Cardiac muscle cell (in vitro differentiated cells and primary cell): ENCODE measurements around the gene HDAC7. TPM values are rescaled to one million over a fixed set of nuclear protein-coding genes. Genes with fewer than 3 reads are reported as not detected.

Experiments used
- DNase-seq, 2 donors: peaks; one replicate each; pipeline versions ENCODE4 v3.0.0 to v3.0.0-alpha.2; 2010 to 2017; ENCODE audit warnings: low read depth in 1 of 2, low spot score in 1 of 2
- H3K27ac ChIP-seq: fragments of 200-600 bp; sonication (generic); 2 replicates; pipeline ENCODE4 v1.5.1; 2016
- H3K27me3 ChIP-seq: fragments of 200-600 bp; sonication (generic); 2 replicates; pipeline ENCODE4 v1.6.0; 2016; ENCODE audit warnings: control low read depth
- H3K36me3 ChIP-seq: fragments of 200-600 bp; sonication (generic); 2 replicates; pipeline ENCODE4 v1.5.1; 2016; ENCODE audit warnings: control low read depth
- H3K4me1 ChIP-seq: fragments of 200-600 bp; sonication (generic); 2 replicates; pipeline ENCODE4 v1.8.1; 2017; ENCODE audit warnings: low read depth, mild to moderate bottlenecking, mixed run types
- H3K4me3 ChIP-seq: fragments of 200-600 bp; sonication (generic); 2 replicates; pipeline ENCODE4 v1.5.1; 2016; ENCODE audit warnings: mild to moderate bottlenecking
- H3K9me3 ChIP-seq: fragments of 200-600 bp; sonication (generic); 2 replicates; pipeline ENCODE4 v1.5.1; 2017; ENCODE audit warnings: low read depth, mild to moderate bottlenecking, control low read depth
- CTCF ChIP-seq: IDR thresholded peaks from 2 replicates; pipeline ENCODE4 v1.5.1; 2012; ENCODE audit warnings: low read depth, mild to moderate bottlenecking, low read length
- polyA plus RNA-seq: library from polyadenylated mRNA; unstranded; fragments of >200 nt; fragmentation: Nextera tagmentation; extraction: Ambion mirVana; gene quantifications from 2 replicates; pipeline ENCODE4 v1.2.1, GENCODE V29; 2016
- total RNA-seq: library from RNA; depleted of rRNA; stranded (reverse); fragments of >200 nt; gene quantifications from 2 replicates; pipeline ENCODE4 v1.2.3, GENCODE V29; 2016

Gene HDAC7
- total and polyA plus RNA-seq, 2 experiments from 2014 or later: 43.7 to 93.0 TPM

- H3K4me1 ChIP-seq: no peaks in the 10 kb centered on the region
- H3K27ac ChIP-seq: no peak overlapping the region
- no peak for TF ChIP-seq CTCF
- H3K27me3 ChIP-seq: no peaks in the 10 kb centered on the region
- no peaks in the 10 kb centered on the region for H3K9me3 ChIP-seq
- H3K4me3 ChIP-seq: no peak overlapping the region
- no peak for DNase-seq
- H3K36me3 ChIP-seq: no peaks in the 10 kb centered on the region
Observed at GRCh38 chr12:47860279-47860841, 40.7 kb upstream of the HDAC7 start.

GRCh38 chr12:47858511-47859266 lies 39.0 kb upstream of the HDAC7 start:
- Histone ChIP-seq H3K4me1 (no peaks in the 10 kb centered on the region), H3K9me3 (no peaks in the 10 kb centered on the region), H3K27ac (no peak overlapping the region), H3K27me3 (no peaks in the 10 kb centered on the region), H3K36me3 (no peaks in the 10 kb centered on the region), H3K4me3 (no peak overlapping the region)
- TF ChIP-seq CTCF: no peak
- DNase-seq: no peak

- Histone ChIP-seq H3K27ac (no peak overlapping the region), H3K4me1 (peaks cover 8% of the 10 kb centered on the region), H3K36me3 (no peaks in the 10 kb centered on the region), H3K27me3 (no peaks in the 10 kb centered on the region), H3K9me3 (no peaks in the 10 kb centered on the region), H3K4me3 (no peak overlapping the region)
- no peak for TF ChIP-seq CTCF
- no peak for DNase-seq
Observed at GRCh38 chr12:47856721-47857575, 37.2 kb upstream of the HDAC7 start.

GRCh38 chr12:47856094-47856493 lies 36.4 kb upstream of the HDAC7 start:
- Histone ChIP-seq H3K4me1 (peaks cover 12% of the 10 kb centered on the region), H3K27me3 (no peaks in the 10 kb centered on the region), H3K4me3 (no peak overlapping the region), H3K36me3 (no peaks in the 10 kb centered on the region), H3K27ac (no peak overlapping the region), H3K9me3 (no peaks in the 10 kb centered on the region)
- TF ChIP-seq CTCF: no peak
- DNase-seq: no peak

GRCh38 chr12:47855502-47855901 lies 35.8 kb upstream of the HDAC7 start:
- H3K36me3 ChIP-seq: no peaks in the 10 kb centered on the region
- no peak overlapping the region for H3K4me3 ChIP-seq
- no peak for DNase-seq
- TF ChIP-seq CTCF: no peak
- no peak overlapping the region for H3K27ac ChIP-seq
- no peaks in the 10 kb centered on the region for H3K27me3 ChIP-seq
- peaks cover 12% of the 10 kb centered on the region for H3K4me1 ChIP-seq
- no peaks in the 10 kb centered on the region for H3K9me3 ChIP-seq
